Measurements from ENCODE around the gene NPR1. TPM values are rescaled to one million over a fixed set of nuclear protein-coding genes. Genes with fewer than 3 reads are reported as not detected.

The NPR1 gene
- total and polyA plus RNA-seq, 2 experiments from 2014 or later: 1.1 to 1.7 TPM

- no peak overlapping the region for H3K27ac ChIP-seq
- no peaks in the 10 kb centered on the region for H3K36me3 ChIP-seq
- H3K4me3 ChIP-seq: no peak overlapping the region
- DNase-seq (ENCODE audit: low read depth in 1 of 2, low spot score in 1 of 2): no peak
- no peaks in the 10 kb centered on the region for H3K9me3 ChIP-seq (ENCODE audit: low read depth)
- no peaks in the 10 kb centered on the region for H3K4me1 ChIP-seq (ENCODE audit: low read depth)
- no peak for TF ChIP-seq CTCF (IDR thresholded peaks at IDR 0.05; ENCODE audit: low read depth, low read length)
- H3K27me3 ChIP-seq: peaks cover 18% of the 10 kb centered on the region
Observed at GRCh38 chr1:153684892-153685291, 6.4 kb downstream of the NPR1 start.

- H3K4me3 ChIP-seq: no peak overlapping the region
- no peaks in the 10 kb centered on the region for H3K9me3 ChIP-seq (ENCODE audit: low read depth)
- H3K27ac ChIP-seq: no peak overlapping the region
- no peaks in the 10 kb centered on the region for H3K4me1 ChIP-seq (ENCODE audit: low read depth)
- DNase-seq (ENCODE audit: low read depth in 1 of 2, low spot score in 1 of 2): no peak
- no peak for TF ChIP-seq CTCF (IDR thresholded peaks at IDR 0.05; ENCODE audit: low read depth, low read length)
- no peaks in the 10 kb centered on the region for H3K36me3 ChIP-seq
- H3K27me3 ChIP-seq: peaks cover 10% of the 10 kb centered on the region
Observed at GRCh38 chr1:153685544-153686340, 7.3 kb downstream of the NPR1 start.

GRCh38 chr1:153687346-153688125, 9.0 kb downstream of the NPR1 start:
- no peaks in the 10 kb centered on the region for H3K36me3 ChIP-seq
- H3K4me3 ChIP-seq: no peak overlapping the region
- H3K27ac ChIP-seq: no peak overlapping the region
- no peak for DNase-seq (ENCODE audit: low read depth in 1 of 2, low spot score in 1 of 2)
- no peaks in the 10 kb centered on the region for H3K4me1 ChIP-seq (ENCODE audit: low read depth)
- no peaks in the 10 kb centered on the region for H3K27me3 ChIP-seq
- TF ChIP-seq CTCF (IDR thresholded peaks at IDR 0.05; ENCODE audit: low read depth, low read length): no peak
- H3K9me3 ChIP-seq (ENCODE audit: low read depth): no peaks in the 10 kb centered on the region

GRCh38 chr1:153688276-153688675, 9.8 kb downstream of the NPR1 start:
- H3K36me3 ChIP-seq: no peaks in the 10 kb centered on the region
- TF ChIP-seq CTCF (IDR thresholded peaks at IDR 0.05; ENCODE audit: low read depth, low read length): no peak
- no peak overlapping the region for H3K27ac ChIP-seq
- no peak for DNase-seq (ENCODE audit: low read depth in 1 of 2, low spot score in 1 of 2)
- no peak overlapping the region for H3K4me3 ChIP-seq
- no peaks in the 10 kb centered on the region for H3K4me1 ChIP-seq (ENCODE audit: low read depth)
- H3K27me3 ChIP-seq: no peaks in the 10 kb centered on the region
- no peaks in the 10 kb centered on the region for H3K9me3 ChIP-seq (ENCODE audit: low read depth)

GRCh38 chr1:153688736-153689328, 10.3 kb downstream of the NPR1 start:
- no peak overlapping the region for H3K27ac ChIP-seq
- no peaks in the 10 kb centered on the region for H3K27me3 ChIP-seq
- DNase-seq (ENCODE audit: low read depth in 1 of 2, low spot score in 1 of 2): no peak
- H3K9me3 ChIP-seq (ENCODE audit: low read depth): no peaks in the 10 kb centered on the region
- no peaks in the 10 kb centered on the region for H3K4me1 ChIP-seq (ENCODE audit: low read depth)
- H3K36me3 ChIP-seq: no peaks in the 10 kb centered on the region
- no peak for TF ChIP-seq CTCF (IDR thresholded peaks at IDR 0.05; ENCODE audit: low read depth, low read length)
- no peak overlapping the region for H3K4me3 ChIP-seq
